OCI-LY3 (cell line): ENCODE data around the gene FAM3C.
A peak's percentile ranks its signal among the peaks of the same experiment; 100 is the strongest.

Experiments used
- H2AFZ ChIP-seq: fragments of 200-600, 300-600 bp; shearing (Covaris generic); 2 replicates; pipeline ENCODE4 v1.6.0; 2014; ENCODE audit warnings: antibody characterized with exemption, low read depth, low read length
- H3K27ac ChIP-seq: fragments of 200-600, 300-600 bp; sonication (generic); 2 replicates; pipeline ENCODE4 v1.5.1; 2014; ENCODE audit warnings: mild to moderate bottlenecking, low read length, moderate library complexity, mixed read lengths
- H3K27me3 ChIP-seq: fragments of 200-600, 300-600 bp; sonication (generic); 2 replicates; pipeline ENCODE4 v1.6.1; 2014; ENCODE audit warnings: low read depth, low read length, mixed read lengths
- H3K36me3 ChIP-seq: fragments of 200-600, 300-600 bp; sonication (generic); replicated peaks from 2 replicates; pipeline ENCODE3; 2014; ENCODE audit warnings: low read depth, low read length, mixed read lengths
- H3K4me1 ChIP-seq: fragments of 300-600, 200-600 bp; sonication (generic); 2 replicates; pipeline ENCODE4 v1.6.1; 2014; ENCODE audit warnings: low read length, mixed read lengths
- H3K4me2 ChIP-seq: fragments of 200-600, 300-600 bp; sonication (generic); 2 replicates; pipeline ENCODE4 v1.6.1; 2014; ENCODE audit warnings: low read length, mixed read lengths
- H3K4me3 ChIP-seq: fragments of 300-600, 200-600 bp; sonication (generic); 2 replicates; pipeline ENCODE4 v1.5.1; 2014; ENCODE audit warnings: antibody characterized with exemption, mild to moderate bottlenecking, low read length, moderate library complexity
- H3K79me2 ChIP-seq: fragments of 300-600, 200-600 bp; shearing (Covaris generic); 2 replicates; pipeline ENCODE4 v1.6.1; 2014; ENCODE audit warnings: mild to moderate bottlenecking, low read length, mixed read lengths
- H3K9ac ChIP-seq: fragments of 300-600, 200-600 bp; shearing (Covaris generic); 2 replicates; pipeline ENCODE4 v1.6.0; 2014; ENCODE audit warnings: mild to moderate bottlenecking, low read length, moderate library complexity
- H3K9me3 ChIP-seq: fragments of 200-600, 300-600 bp; shearing (Covaris generic); 2 replicates; pipeline ENCODE4 v1.6.1; 2014; ENCODE audit warnings: low read length, mixed read lengths; ENCODE audit not compliant: insufficient read depth
- H4K20me1 ChIP-seq: fragments of 200-600, 300-600 bp; sonication (generic); 2 replicates; pipeline ENCODE4 v1.6.1; 2016; ENCODE audit warnings: low read length, mixed read lengths; ENCODE audit not compliant: insufficient read depth
- EZH2phosphoT487 ChIP-seq: fragments of 200-600 bp; shearing (Covaris generic); IDR thresholded peaks from 2 replicates; pipeline ENCODE4 v1.6.1; 2018; ENCODE audit warnings: antibody characterized with exemption, mixed run types, low read depth
- TF ChIP-seq, protein P1 (sequence below): fragments of 200-600, 300-600 bp; sonication (generic); IDR thresholded peaks from 2 replicates; pipeline ENCODE4 v1.5.1; 2014; ENCODE audit warnings: antibody characterized with exemption, low read length, low read depth

The FAM3C gene

DNA sequence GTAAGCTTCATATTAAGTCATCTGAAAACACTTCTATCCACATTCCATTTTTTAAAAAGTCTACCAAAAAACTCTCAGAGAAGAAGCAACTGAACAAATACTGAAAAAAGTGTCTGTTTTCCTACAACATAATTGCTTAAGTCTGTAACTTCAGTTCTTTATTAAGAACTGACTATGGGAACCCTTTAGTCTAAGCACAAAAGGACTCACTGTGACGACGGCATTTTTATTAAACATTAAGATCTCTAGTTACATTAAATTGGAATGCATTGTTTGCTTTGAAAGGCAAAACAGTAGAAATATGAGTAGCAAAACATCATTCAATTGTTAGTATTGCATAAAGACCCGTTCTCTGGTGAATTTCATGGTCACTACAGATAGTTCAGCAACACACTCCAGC is 5.8 kb upstream of the FAM3C start:
- H3K4me3 ChIP-seq: no peak overlapping the region
- no peak for TF ChIP-seq EZH2phosphoT487
- TF ChIP-seq, protein P1, sequence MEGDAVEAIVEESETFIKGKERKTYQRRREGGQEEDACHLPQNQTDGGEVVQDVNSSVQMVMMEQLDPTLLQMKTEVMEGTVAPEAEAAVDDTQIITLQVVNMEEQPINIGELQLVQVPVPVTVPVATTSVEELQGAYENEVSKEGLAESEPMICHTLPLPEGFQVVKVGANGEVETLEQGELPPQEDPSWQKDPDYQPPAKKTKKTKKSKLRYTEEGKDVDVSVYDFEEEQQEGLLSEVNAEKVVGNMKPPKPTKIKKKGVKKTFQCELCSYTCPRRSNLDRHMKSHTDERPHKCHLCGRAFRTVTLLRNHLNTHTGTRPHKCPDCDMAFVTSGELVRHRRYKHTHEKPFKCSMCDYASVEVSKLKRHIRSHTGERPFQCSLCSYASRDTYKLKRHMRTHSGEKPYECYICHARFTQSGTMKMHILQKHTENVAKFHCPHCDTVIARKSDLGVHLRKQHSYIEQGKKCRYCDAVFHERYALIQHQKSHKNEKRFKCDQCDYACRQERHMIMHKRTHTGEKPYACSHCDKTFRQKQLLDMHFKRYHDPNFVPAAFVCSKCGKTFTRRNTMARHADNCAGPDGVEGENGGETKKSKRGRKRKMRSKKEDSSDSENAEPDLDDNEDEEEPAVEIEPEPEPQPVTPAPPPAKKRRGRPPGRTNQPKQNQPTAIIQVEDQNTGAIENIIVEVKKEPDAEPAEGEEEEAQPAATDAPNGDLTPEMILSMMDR: no peak
- H3K79me2 ChIP-seq: no peaks in the 10 kb centered on the region
- H3K9me3 ChIP-seq: no peaks in the 10 kb centered on the region
- no peak overlapping the region for H3K27ac ChIP-seq
- H3K36me3 ChIP-seq: no peaks in the 10 kb centered on the region
- no peaks in the 10 kb centered on the region for H3K4me1 ChIP-seq
- H3K9ac ChIP-seq: no peak overlapping the region
- H3K27me3 ChIP-seq: no peaks in the 10 kb centered on the region
- no peak overlapping the region for H3K4me2 ChIP-seq
- no peak overlapping the region for H2AFZ ChIP-seq
- no peaks in the 10 kb centered on the region for H4K20me1 ChIP-seq

DNA sequence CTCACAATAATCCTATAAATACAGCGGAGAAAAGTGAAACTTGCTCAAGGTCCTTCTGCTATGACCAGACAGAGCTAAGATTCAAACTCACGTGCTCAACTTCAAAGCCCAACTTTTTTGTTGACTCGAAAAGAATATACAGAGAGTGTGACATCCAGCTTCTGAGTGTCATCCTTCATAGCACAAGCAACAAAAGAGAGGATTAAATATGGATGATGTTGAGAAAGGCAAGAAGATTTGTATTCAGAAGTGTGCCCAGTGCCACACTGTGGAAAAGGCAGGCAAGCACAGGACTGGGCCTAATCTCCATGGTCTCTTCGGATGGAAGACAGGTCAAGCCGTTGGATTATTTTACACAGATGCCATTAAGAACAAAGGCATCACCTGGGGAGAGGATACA is 2.1 kb upstream of the FAM3C start:
- Histone ChIP-seq H3K27me3 (no peaks in the 10 kb centered on the region), H3K4me2 (no peak overlapping the region), H3K79me2 (peaks cover 26% of the 10 kb centered on the region), H3K4me1 (peaks cover 8% of the 10 kb centered on the region; the same call in 1 of the 2 replicates), H3K9me3 (no peaks in the 10 kb centered on the region), H3K4me3 (no peak overlapping the region), H4K20me1 (peaks cover 11% of the 10 kb centered on the region; the same call in 1 of the 2 replicates), H3K36me3 (peaks cover 5% of the 10 kb centered on the region), H2AFZ (no peak overlapping the region; the same call in 1 of the 2 replicates), H3K27ac (no peak overlapping the region), H3K9ac (no peak overlapping the region)
- TF ChIP-seq, protein P1: 0 out of 2 replicates have a peak, but pooled peaks have one; percentile 23
- TF ChIP-seq EZH2phosphoT487: no peak

DNA sequence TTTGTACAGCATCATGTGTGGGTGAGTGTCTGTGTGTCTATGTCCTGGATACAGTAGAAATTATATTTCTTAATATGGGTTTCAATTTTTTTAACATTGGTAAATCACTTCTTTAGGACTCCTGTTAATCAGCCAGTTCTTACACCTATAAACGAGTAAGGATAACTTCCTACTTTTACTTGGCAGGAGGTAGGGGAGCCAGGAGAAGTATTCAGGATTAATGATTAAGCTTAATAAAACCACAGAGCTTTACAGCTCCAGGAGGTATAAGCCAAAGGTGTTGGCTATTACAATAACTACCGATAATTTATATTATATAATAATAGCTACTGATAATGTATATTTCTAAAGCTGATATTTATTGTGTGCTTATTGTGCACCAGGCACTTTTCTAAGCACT is 1.7 kb upstream of the FAM3C start:
- peaks cover 11% of the 10 kb centered on the region; the same call in 1 of the 2 replicates for H4K20me1 ChIP-seq
- peaks cover 30% of the 10 kb centered on the region for H3K79me2 ChIP-seq
- H3K9me3 ChIP-seq: no peaks in the 10 kb centered on the region
- H3K36me3 ChIP-seq: peaks cover 8% of the 10 kb centered on the region
- H3K4me3 ChIP-seq: no peak overlapping the region
- TF ChIP-seq, protein P1: no peak
- no peak for TF ChIP-seq EZH2phosphoT487
- H2AFZ ChIP-seq: peak overlapping the region; percentile 8; the same call in 1 of the 2 replicates
- no peak overlapping the region for H3K4me2 ChIP-seq
- H3K27me3 ChIP-seq: no peaks in the 10 kb centered on the region
- H3K4me1 ChIP-seq: peaks cover 8% of the 10 kb centered on the region; the same call in 1 of the 2 replicates
- no peak overlapping the region for H3K9ac ChIP-seq
- H3K27ac ChIP-seq: no peak overlapping the region

DNA sequence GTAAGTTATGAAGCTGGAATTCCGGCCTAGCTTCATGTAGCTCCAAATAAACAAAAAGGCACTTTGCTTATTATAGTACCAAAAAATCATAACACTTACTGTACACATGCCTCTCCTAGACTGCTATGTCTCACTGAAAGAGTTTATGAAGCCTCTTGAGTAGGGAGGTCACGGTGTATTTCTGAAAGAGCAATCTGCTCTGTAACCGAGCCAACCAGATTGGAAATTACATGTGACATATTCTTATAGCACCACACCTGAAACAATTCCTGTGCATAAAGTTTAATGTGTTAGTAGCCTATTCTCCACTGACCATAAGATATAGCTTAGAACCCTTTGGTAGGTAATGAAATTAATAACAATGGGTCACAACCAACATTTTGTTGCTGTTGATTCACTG is 1.3 kb upstream of the FAM3C start:
- no peak overlapping the region for H3K4me3 ChIP-seq
- H3K36me3 ChIP-seq: peaks cover 12% of the 10 kb centered on the region
- no peaks in the 10 kb centered on the region for H3K9me3 ChIP-seq
- peaks cover 34% of the 10 kb centered on the region for H3K79me2 ChIP-seq
- TF ChIP-seq, protein P1: no peak
- no peak for TF ChIP-seq EZH2phosphoT487
- H3K4me2 ChIP-seq: no peak overlapping the region
- no peaks in the 10 kb centered on the region for H3K27me3 ChIP-seq
- peaks cover 8% of the 10 kb centered on the region; the same call in 1 of the 2 replicates for H3K4me1 ChIP-seq
- H4K20me1 ChIP-seq: peaks cover 13% of the 10 kb centered on the region
- peak overlapping the region; percentile 8 for H2AFZ ChIP-seq
- H3K9ac ChIP-seq: no peak overlapping the region
- no peak overlapping the region for H3K27ac ChIP-seq
